ENCODE measurements around the gene TMEM217. TPM values are rescaled to one million over a fixed set of nuclear protein-coding genes. Genes with fewer than 3 reads are reported as not detected.

Gene TMEM217
- polyA plus RNA-seq, 1 donor from 2014 or later, result 0.32 TPM

- no peak overlapping the region for H3K4me2 ChIP-seq (ENCODE audit: low read length)
These were observed 83.8 kb downstream of the TMEM217 start for GRCh38 chr6:37174196-37174514.

GRCh38 chr6:37173493-37174195 is 84.3 kb downstream of the TMEM217 start:
- Histone ChIP-seq H3K27ac (ENCODE audit: low read length) (no peak overlapping the region), H3K4me2 (ENCODE audit: low read length) (no peak overlapping the region), H3K9me2 (ENCODE audit: insufficient read depth, low read length) (no peaks in the 10 kb centered on the region), H3K27me3 (ENCODE audit: insufficient read depth, low read depth, low read length) (peaks cover 4% of the 10 kb centered on the region), H3K79me2 (replicated peaks; ENCODE audit: insufficient read depth, low read length) (peaks cover 15% of the 10 kb centered on the region), H3K36me3 (ENCODE audit: insufficient read depth, low read length) (no peaks in the 10 kb centered on the region), H3K9me3 (ENCODE audit: low read length) (no peaks in the 10 kb centered on the region), H3K9ac (ENCODE audit: low read length) (no peak overlapping the region), H3K4me3 (ENCODE audit: low read length) (no peak overlapping the region), H4K20me1 (ENCODE audit: insufficient read depth) (no peaks in the 10 kb centered on the region), H2AFZ (ENCODE audit: low read depth, low read length) (no peak overlapping the region), H3F3A (ENCODE audit: insufficient read depth, low read length, poor library complexity, severe bottlenecking) (peaks cover 3% of the 10 kb centered on the region)
- no peak for TF ChIP-seq MXI1 (conservative IDR thresholded peaks at IDR 0.05; ENCODE audit: poor library complexity, severe bottlenecking)

More at GRCh38 chr6:37174196-37174514, 83.8 kb downstream of the TMEM217 start:
- Histone ChIP-seq H3K9ac (ENCODE audit: low read length) (no peak overlapping the region), H3K27me3 (ENCODE audit: insufficient read depth, low read depth, low read length) (peaks cover 3% of the 10 kb centered on the region), H4K20me1 (ENCODE audit: insufficient read depth) (no peaks in the 10 kb centered on the region), H3K27ac (ENCODE audit: low read length) (no peak overlapping the region), H3K9me3 (ENCODE audit: low read length) (no peaks in the 10 kb centered on the region), H3K9me2 (ENCODE audit: insufficient read depth, low read length) (no peaks in the 10 kb centered on the region), H3K4me3 (ENCODE audit: low read length) (no peak overlapping the region), H3F3A (ENCODE audit: insufficient read depth, low read length, poor library complexity, severe bottlenecking) (no peaks in the 10 kb centered on the region), H3K36me3 (ENCODE audit: insufficient read depth, low read length) (no peaks in the 10 kb centered on the region), H2AFZ (ENCODE audit: low read depth, low read length) (no peak overlapping the region), H3K79me2 (replicated peaks; ENCODE audit: insufficient read depth, low read length) (peaks cover 15% of the 10 kb centered on the region)
- TF ChIP-seq RAD21 (conservative IDR thresholded peaks at IDR 0.05), result no peak
- no peak for TF ChIP-seq MXI1 (conservative IDR thresholded peaks at IDR 0.05; ENCODE audit: poor library complexity, severe bottlenecking)
- no peak for TF ChIP-seq EZH2 (IDR thresholded peaks at IDR 0.05; ENCODE audit: borderline replicate concordance, insufficient read depth, low read length, poor library complexity, severe bottlenecking)
- TF ChIP-seq, protein P1, sequence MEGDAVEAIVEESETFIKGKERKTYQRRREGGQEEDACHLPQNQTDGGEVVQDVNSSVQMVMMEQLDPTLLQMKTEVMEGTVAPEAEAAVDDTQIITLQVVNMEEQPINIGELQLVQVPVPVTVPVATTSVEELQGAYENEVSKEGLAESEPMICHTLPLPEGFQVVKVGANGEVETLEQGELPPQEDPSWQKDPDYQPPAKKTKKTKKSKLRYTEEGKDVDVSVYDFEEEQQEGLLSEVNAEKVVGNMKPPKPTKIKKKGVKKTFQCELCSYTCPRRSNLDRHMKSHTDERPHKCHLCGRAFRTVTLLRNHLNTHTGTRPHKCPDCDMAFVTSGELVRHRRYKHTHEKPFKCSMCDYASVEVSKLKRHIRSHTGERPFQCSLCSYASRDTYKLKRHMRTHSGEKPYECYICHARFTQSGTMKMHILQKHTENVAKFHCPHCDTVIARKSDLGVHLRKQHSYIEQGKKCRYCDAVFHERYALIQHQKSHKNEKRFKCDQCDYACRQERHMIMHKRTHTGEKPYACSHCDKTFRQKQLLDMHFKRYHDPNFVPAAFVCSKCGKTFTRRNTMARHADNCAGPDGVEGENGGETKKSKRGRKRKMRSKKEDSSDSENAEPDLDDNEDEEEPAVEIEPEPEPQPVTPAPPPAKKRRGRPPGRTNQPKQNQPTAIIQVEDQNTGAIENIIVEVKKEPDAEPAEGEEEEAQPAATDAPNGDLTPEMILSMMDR (IDR thresholded peaks at IDR 0.05; ENCODE audit: poor library complexity, severe bottlenecking), result no peak
- TF ChIP-seq TAF1 (IDR thresholded peaks at IDR 0.05; ENCODE audit: low read depth), result no peak
- TF ChIP-seq POLR2AphosphoS5 (IDR thresholded peaks at IDR 0.05), result no peak
- no peak for TF ChIP-seq EP300 (conservative IDR thresholded peaks at IDR 0.05; ENCODE audit: poor library complexity, severe bottlenecking)
- TF ChIP-seq, protein P2, sequence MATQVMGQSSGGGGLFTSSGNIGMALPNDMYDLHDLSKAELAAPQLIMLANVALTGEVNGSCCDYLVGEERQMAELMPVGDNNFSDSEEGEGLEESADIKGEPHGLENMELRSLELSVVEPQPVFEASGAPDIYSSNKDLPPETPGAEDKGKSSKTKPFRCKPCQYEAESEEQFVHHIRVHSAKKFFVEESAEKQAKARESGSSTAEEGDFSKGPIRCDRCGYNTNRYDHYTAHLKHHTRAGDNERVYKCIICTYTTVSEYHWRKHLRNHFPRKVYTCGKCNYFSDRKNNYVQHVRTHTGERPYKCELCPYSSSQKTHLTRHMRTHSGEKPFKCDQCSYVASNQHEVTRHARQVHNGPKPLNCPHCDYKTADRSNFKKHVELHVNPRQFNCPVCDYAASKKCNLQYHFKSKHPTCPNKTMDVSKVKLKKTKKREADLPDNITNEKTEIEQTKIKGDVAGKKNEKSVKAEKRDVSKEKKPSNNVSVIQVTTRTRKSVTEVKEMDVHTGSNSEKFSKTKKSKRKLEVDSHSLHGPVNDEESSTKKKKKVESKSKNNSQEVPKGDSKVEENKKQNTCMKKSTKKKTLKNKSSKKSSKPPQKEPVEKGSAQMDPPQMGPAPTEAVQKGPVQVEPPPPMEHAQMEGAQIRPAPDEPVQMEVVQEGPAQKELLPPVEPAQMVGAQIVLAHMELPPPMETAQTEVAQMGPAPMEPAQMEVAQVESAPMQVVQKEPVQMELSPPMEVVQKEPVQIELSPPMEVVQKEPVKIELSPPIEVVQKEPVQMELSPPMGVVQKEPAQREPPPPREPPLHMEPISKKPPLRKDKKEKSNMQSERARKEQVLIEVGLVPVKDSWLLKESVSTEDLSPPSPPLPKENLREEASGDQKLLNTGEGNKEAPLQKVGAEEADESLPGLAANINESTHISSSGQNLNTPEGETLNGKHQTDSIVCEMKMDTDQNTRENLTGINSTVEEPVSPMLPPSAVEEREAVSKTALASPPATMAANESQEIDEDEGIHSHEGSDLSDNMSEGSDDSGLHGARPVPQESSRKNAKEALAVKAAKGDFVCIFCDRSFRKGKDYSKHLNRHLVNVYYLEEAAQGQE (IDR thresholded peaks at IDR 0.05; ENCODE audit: borderline replicate concordance), result no peak
- TF ChIP-seq SMC3 (conservative IDR thresholded peaks at IDR 0.05; ENCODE audit: poor library complexity), result no peak

All from neural cell (in vitro differentiated cells).